ENCODE data around the gene DUSP14.

Gene DUSP14

GRCh38 chr17:37520174-37520573 is 30.5 kb downstream of the DUSP14 start:
- Histone ChIP-seq H3K4me1 (ENCODE audit: insufficient read depth, low read length) (no peaks in the 10 kb centered on the region), H3K27ac (ENCODE audit: low read length) (no peak overlapping the region), H3K4me3 (ENCODE audit: low read length) (no peak overlapping the region), H3K27me3 (ENCODE audit: insufficient read depth, low read length) (no peaks in the 10 kb centered on the region), H3K9ac (ENCODE audit: low read depth, low read length) (no peak overlapping the region), H3K36me3 (ENCODE audit: insufficient read depth, low read depth, low read length) (peaks cover 42% of the 10 kb centered on the region), H3K9me3 (ENCODE audit: insufficient read depth, low read depth, low read length) (no peaks in the 10 kb centered on the region)

- no peak overlapping the region for H3K4me3 ChIP-seq (ENCODE audit: low read length)
- no peaks in the 10 kb centered on the region for H3K9me3 ChIP-seq (ENCODE audit: insufficient read depth, low read depth, low read length)
- H3K36me3 ChIP-seq (ENCODE audit: insufficient read depth, low read depth, low read length) = peaks cover 45% of the 10 kb centered on the region
- no peaks in the 10 kb centered on the region for H3K27me3 ChIP-seq (ENCODE audit: insufficient read depth, low read length)
- H3K27ac ChIP-seq (ENCODE audit: low read length) = no peak overlapping the region
- no peaks in the 10 kb centered on the region for H3K4me1 ChIP-seq (ENCODE audit: insufficient read depth, low read length)
- H3K9ac ChIP-seq (ENCODE audit: low read depth, low read length) = no peak overlapping the region
These were observed 32.1 kb downstream of the DUSP14 start for GRCh38 chr17:37521821-37522220.

- Histone ChIP-seq H3K27ac (ENCODE audit: low read length) (no peak overlapping the region), H3K27me3 (ENCODE audit: insufficient read depth, low read length) (no peaks in the 10 kb centered on the region), H3K9me3 (ENCODE audit: insufficient read depth, low read depth, low read length) (no peaks in the 10 kb centered on the region), H3K9ac (ENCODE audit: low read depth, low read length) (no peak overlapping the region), H3K36me3 (ENCODE audit: insufficient read depth, low read depth, low read length) (peaks cover 37% of the 10 kb centered on the region), H3K4me1 (ENCODE audit: insufficient read depth, low read length) (no peaks in the 10 kb centered on the region), H3K4me3 (ENCODE audit: low read length) (no peak overlapping the region)
These were observed 34.1 kb downstream of the DUSP14 start for GRCh38 chr17:37523715-37524219.

GRCh38 chr17:37527249-37527851 is 37.7 kb downstream of the DUSP14 start:
- no peaks in the 10 kb centered on the region for H3K9me3 ChIP-seq (ENCODE audit: insufficient read depth, low read depth, low read length)
- H3K4me3 ChIP-seq (ENCODE audit: low read length) = no peak overlapping the region
- no peak overlapping the region for H3K27ac ChIP-seq (ENCODE audit: low read length)
- H3K9ac ChIP-seq (ENCODE audit: low read depth, low read length) = no peak overlapping the region
- no peaks in the 10 kb centered on the region for H3K4me1 ChIP-seq (ENCODE audit: insufficient read depth, low read length)
- no peaks in the 10 kb centered on the region for H3K27me3 ChIP-seq (ENCODE audit: insufficient read depth, low read length)
- H3K36me3 ChIP-seq (ENCODE audit: insufficient read depth, low read depth, low read length) = peaks cover 57% of the 10 kb centered on the region

- H3K4me3 ChIP-seq (ENCODE audit: low read length) = no peak overlapping the region
- no peaks in the 10 kb centered on the region for H3K4me1 ChIP-seq (ENCODE audit: insufficient read depth, low read length)
- peaks cover 51% of the 10 kb centered on the region for H3K36me3 ChIP-seq (ENCODE audit: insufficient read depth, low read depth, low read length)
- H3K9ac ChIP-seq (ENCODE audit: low read depth, low read length) = no peak overlapping the region
- no peaks in the 10 kb centered on the region for H3K27me3 ChIP-seq (ENCODE audit: insufficient read depth, low read length)
- H3K9me3 ChIP-seq (ENCODE audit: insufficient read depth, low read depth, low read length) = no peaks in the 10 kb centered on the region
- no peak overlapping the region for H3K27ac ChIP-seq (ENCODE audit: low read length)
These were observed 40.7 kb downstream of the DUSP14 start for GRCh38 chr17:37530420-37530819.

GRCh38 chr17:37532756-37533155 is 43.1 kb downstream of the DUSP14 start:
- H3K27me3 ChIP-seq (ENCODE audit: insufficient read depth, low read length) = no peaks in the 10 kb centered on the region
- H3K4me3 ChIP-seq (ENCODE audit: low read length) = no peak overlapping the region
- no peak overlapping the region for H3K9ac ChIP-seq (ENCODE audit: low read depth, low read length)
- no peaks in the 10 kb centered on the region for H3K4me1 ChIP-seq (ENCODE audit: insufficient read depth, low read length)
- no peak overlapping the region for H3K27ac ChIP-seq (ENCODE audit: low read length)
- H3K9me3 ChIP-seq (ENCODE audit: insufficient read depth, low read depth, low read length) = no peaks in the 10 kb centered on the region
- H3K36me3 ChIP-seq (ENCODE audit: insufficient read depth, low read depth, low read length) = peaks cover 67% of the 10 kb centered on the region

- Histone ChIP-seq H3K9me3 (ENCODE audit: insufficient read depth, low read depth, low read length) (no peaks in the 10 kb centered on the region), H3K9ac (ENCODE audit: low read depth, low read length) (no peak overlapping the region), H3K4me1 (ENCODE audit: insufficient read depth, low read length) (no peaks in the 10 kb centered on the region), H3K4me3 (ENCODE audit: low read length) (no peak overlapping the region), H3K36me3 (ENCODE audit: insufficient read depth, low read depth, low read length) (peaks cover 70% of the 10 kb centered on the region), H3K27me3 (ENCODE audit: insufficient read depth, low read length) (no peaks in the 10 kb centered on the region), H3K27ac (ENCODE audit: low read length) (no peak overlapping the region)
These were observed 46.2 kb downstream of the DUSP14 start for GRCh38 chr17:37535906-37536305.

- no peak overlapping the region for H3K9ac ChIP-seq (ENCODE audit: low read depth, low read length)
- peaks cover 10% of the 10 kb centered on the region; the same call in 1 of the 2 replicates for H3K4me1 ChIP-seq (ENCODE audit: insufficient read depth, low read length)
- H3K27ac ChIP-seq (ENCODE audit: low read length) = no peak overlapping the region
- no peaks in the 10 kb centered on the region for H3K9me3 ChIP-seq (ENCODE audit: insufficient read depth, low read depth, low read length)
- H3K27me3 ChIP-seq (ENCODE audit: insufficient read depth, low read length) = no peaks in the 10 kb centered on the region
- H3K4me3 ChIP-seq (ENCODE audit: low read length) = no peak overlapping the region
- H3K36me3 ChIP-seq (ENCODE audit: insufficient read depth, low read depth, low read length) = peaks cover 71% of the 10 kb centered on the region
These were observed 49.4 kb downstream of the DUSP14 start for GRCh38 chr17:37538981-37539659.

GRCh38 chr17:37541880-37542660 is 52.4 kb downstream of the DUSP14 start:
- peaks cover 10% of the 10 kb centered on the region; the same call in 1 of the 2 replicates for H3K4me1 ChIP-seq (ENCODE audit: insufficient read depth, low read length)
- H3K27ac ChIP-seq (ENCODE audit: low read length) = peak overlapping the region; percentile 11
- peaks cover 49% of the 10 kb centered on the region for H3K36me3 ChIP-seq (ENCODE audit: insufficient read depth, low read depth, low read length)
- H3K27me3 ChIP-seq (ENCODE audit: insufficient read depth, low read length) = no peaks in the 10 kb centered on the region
- H3K9me3 ChIP-seq (ENCODE audit: insufficient read depth, low read depth, low read length) = no peaks in the 10 kb centered on the region
- no peak overlapping the region for H3K4me3 ChIP-seq (ENCODE audit: low read length)
- H3K9ac ChIP-seq (ENCODE audit: low read depth, low read length) = peak overlapping the region; percentile 25; the same call in 1 of the 2 replicates

GRCh38 chr17:37543637-37544052 is 54.0 kb downstream of the DUSP14 start:
- H3K9me3 ChIP-seq (ENCODE audit: insufficient read depth, low read depth, low read length) = no peaks in the 10 kb centered on the region
- no peak overlapping the region for H3K27ac ChIP-seq (ENCODE audit: low read length)
- H3K27me3 ChIP-seq (ENCODE audit: insufficient read depth, low read length) = no peaks in the 10 kb centered on the region
- H3K4me3 ChIP-seq (ENCODE audit: low read length) = no peak overlapping the region
- H3K36me3 ChIP-seq (ENCODE audit: insufficient read depth, low read depth, low read length) = peaks cover 35% of the 10 kb centered on the region
- no peak overlapping the region for H3K9ac ChIP-seq (ENCODE audit: low read depth, low read length)
- H3K4me1 ChIP-seq (ENCODE audit: insufficient read depth, low read length) = peaks cover 10% of the 10 kb centered on the region; the same call in 1 of the 2 replicates

GRCh38 chr17:37545486-37545885 is 55.8 kb downstream of the DUSP14 start:
- peaks cover 10% of the 10 kb centered on the region; the same call in 1 of the 2 replicates for H3K4me1 ChIP-seq (ENCODE audit: insufficient read depth, low read length)
- H3K9ac ChIP-seq (ENCODE audit: low read depth, low read length) = no peak overlapping the region
- H3K27ac ChIP-seq (ENCODE audit: low read length) = no peak overlapping the region

More at GRCh38 chr17:37545486-37545885, 55.8 kb downstream of the DUSP14 start:
- Histone ChIP-seq H3K36me3 (ENCODE audit: insufficient read depth, low read depth, low read length) (peaks cover 17% of the 10 kb centered on the region), H3K27me3 (ENCODE audit: insufficient read depth, low read length) (no peaks in the 10 kb centered on the region), H3K9me3 (ENCODE audit: insufficient read depth, low read depth, low read length) (no peaks in the 10 kb centered on the region), H3K4me3 (ENCODE audit: low read length) (no peak overlapping the region)
